Measurements from ENCODE around the gene RSPH9.

- TF ChIP-seq YY1 (IDR thresholded peaks at IDR 0.05; ENCODE audit: insufficient read depth, insufficient read length): no peak
- TF ChIP-seq SUZ12 (IDR thresholded peaks at IDR 0.05; ENCODE audit: extremely low read depth, insufficient read depth, insufficient read length): no peak
Observed at GRCh38 chr6:43697421-43697820, 52.6 kb downstream of the RSPH9 start.
